GM19240 (cell line): Measurements from ENCODE around the gene PMPCB.
"Not testable (repeated sequence)": the region's sequence is repeated elsewhere in the genome, so short reads cannot be mapped to it uniquely, and the experiment has no call there.

Experiments
- DNase-seq: peaks from one replicate; pipeline ENCODE4 v3.0.0; 2011; ENCODE audit warnings: low spot score; ENCODE audit not compliant: insufficient read length

PMPCB gene

GRCh38 chr7:103296901-103297836 lies at the start of gene PMPCB:
TSS of gene PMPCB (plus strand) at chr7:103297435. CDS start at chr7:103297460, 25 bp downstream.
- peak; percentile 91 for DNase-seq

- not testable (repeated sequence) for DNase-seq
These were observed 43.3 kb upstream of the PMPCB start for GRCh38 chr7:103253699-103254506.

GRCh38 chr7:103264054-103264453 lies 33.2 kb upstream of the PMPCB start:
- DNase-seq: not testable (repeated sequence)

GRCh38 chr7:103266229-103266628 lies 31.0 kb upstream of the PMPCB start:
- DNase-seq: not testable (repeated sequence)

GRCh38 chr7:103273374-103273773 lies 23.9 kb upstream of the PMPCB start:
- not testable (repeated sequence) for DNase-seq

- DNase-seq: not testable (repeated sequence)
These were observed 22.4 kb upstream of the PMPCB start for GRCh38 chr7:103274867-103275266.

- DNase-seq: not testable (repeated sequence)
These were observed 19.0 kb upstream of the PMPCB start for GRCh38 chr7:103278195-103278594.

GRCh38 chr7:103279636-103279962 lies 17.6 kb upstream of the PMPCB start:
- DNase-seq: not testable (repeated sequence)

- not testable (repeated sequence) for DNase-seq
These were observed 17.1 kb upstream of the PMPCB start for GRCh38 chr7:103279963-103280802.

GRCh38 chr7:103280803-103281155 lies 16.5 kb upstream of the PMPCB start:
- DNase-seq: not testable (repeated sequence)

- not testable (repeated sequence) for DNase-seq
These were observed 14.3 kb upstream of the PMPCB start for GRCh38 chr7:103282802-103283427.

GRCh38 chr7:103292122-103292521 lies 5.1 kb upstream of the PMPCB start:
- no peak for DNase-seq

- no peak for DNase-seq
These were observed 3.7 kb upstream of the PMPCB start for GRCh38 chr7:103293526-103293925.

GRCh38 chr7:103297837-103298179 lies 573 bp downstream of the PMPCB start:
- no peak for DNase-seq

- no peak for DNase-seq
These were observed 2.4 kb downstream of the PMPCB start for GRCh38 chr7:103299660-103300059.

GRCh38 chr7:103301441-103301840 lies 4.2 kb downstream of the PMPCB start:
- DNase-seq: no peak

GRCh38 chr7:103307503-103308231 lies 10.4 kb downstream of the PMPCB start:
- no peak for DNase-seq

- DNase-seq: no peak
These were observed 17.6 kb downstream of the PMPCB start for GRCh38 chr7:103314852-103315251.

- no peak for DNase-seq
These were observed 19.2 kb downstream of the PMPCB start for GRCh38 chr7:103316380-103316941.

- no peak for DNase-seq
These were observed 19.8 kb downstream of the PMPCB start for GRCh38 chr7:103317009-103317408.
